Muscle of arm (tissue), 12 donors: Measurements from ENCODE around the gene XYLT1. TPM values are rescaled to one million over a fixed set of nuclear protein-coding genes. Genes with fewer than 3 reads are reported as not detected.

Source experiments
- DNase-seq: peaks from one replicate; pipeline ENCODE4 v3.0.0-alpha.2; 2013
- polyA plus RNA-seq, 12 donors: library from polyadenylated mRNA; unstranded; fragments of 120-200 nt; gene quantifications; one replicate each; pipeline ENCODE4 v1.2.1, GENCODE V29; 2013; ENCODE audit not compliant: insufficient read length in 12 of 12

The XYLT1 gene
- polyA plus RNA-seq, 12 donors = 4.7 to 11.0 (median 6.3) TPM; not detected in 1

DNA sequence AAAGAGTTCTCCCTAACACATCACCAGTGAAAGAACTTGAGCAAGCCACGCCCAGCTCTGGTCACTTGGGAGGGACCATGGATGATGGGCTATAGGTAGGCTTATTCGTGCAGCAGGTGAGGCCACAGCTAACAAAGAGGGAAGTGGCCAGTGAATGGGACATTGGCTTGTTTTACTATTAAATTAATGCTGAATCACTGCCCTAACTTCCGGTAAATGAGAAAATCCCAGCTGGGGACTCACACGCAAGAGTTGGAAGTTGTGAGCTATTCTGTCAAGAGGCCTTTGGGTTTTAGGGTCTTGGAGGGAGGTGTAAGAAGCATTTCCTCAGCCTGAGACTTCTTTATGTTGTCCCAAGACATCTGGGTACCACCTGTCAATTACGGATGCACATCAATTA lies 315.3 kb downstream of the XYLT1 start:
- no peak for DNase-seq

DNA sequence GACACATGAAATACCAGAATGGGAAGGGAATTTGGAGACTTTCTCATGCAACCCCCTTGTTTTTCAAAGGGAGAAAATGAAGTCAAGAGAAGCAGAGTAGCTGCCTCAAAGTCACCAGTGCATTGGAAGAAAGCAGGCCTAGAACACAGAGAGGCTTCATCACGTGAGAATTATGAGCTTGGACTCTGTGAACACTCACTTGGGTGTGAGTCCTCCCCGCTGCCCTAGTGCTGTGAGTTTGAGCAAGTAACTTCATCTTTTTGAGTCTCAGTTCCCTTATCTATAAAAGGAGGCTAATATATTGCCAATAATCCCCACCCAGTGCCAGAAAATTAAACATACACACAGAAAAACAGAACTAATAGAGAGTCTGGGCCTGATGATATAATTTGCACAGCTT lies 315.8 kb downstream of the XYLT1 start:
- DNase-seq = no peak

DNA sequence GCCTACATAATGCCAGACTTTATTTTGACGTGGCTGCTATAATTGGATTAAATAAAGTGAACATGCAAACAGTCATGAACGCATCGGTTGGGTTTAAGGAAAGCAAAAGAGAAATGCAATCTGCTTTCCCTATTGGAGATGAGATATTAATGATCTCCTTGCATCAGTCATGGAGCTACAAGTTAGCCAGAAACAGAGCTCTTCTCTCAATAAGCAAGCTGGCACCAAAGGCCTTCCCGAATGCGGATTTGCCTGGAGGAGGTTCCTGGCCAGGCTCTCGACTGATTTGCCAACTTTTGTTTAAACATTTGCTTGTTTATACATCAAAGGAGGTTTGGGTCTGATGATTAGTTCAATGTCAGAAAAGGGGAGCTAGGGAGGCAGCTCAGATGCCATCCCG lies 318.4 kb downstream of the XYLT1 start:
- no peak for DNase-seq

DNA sequence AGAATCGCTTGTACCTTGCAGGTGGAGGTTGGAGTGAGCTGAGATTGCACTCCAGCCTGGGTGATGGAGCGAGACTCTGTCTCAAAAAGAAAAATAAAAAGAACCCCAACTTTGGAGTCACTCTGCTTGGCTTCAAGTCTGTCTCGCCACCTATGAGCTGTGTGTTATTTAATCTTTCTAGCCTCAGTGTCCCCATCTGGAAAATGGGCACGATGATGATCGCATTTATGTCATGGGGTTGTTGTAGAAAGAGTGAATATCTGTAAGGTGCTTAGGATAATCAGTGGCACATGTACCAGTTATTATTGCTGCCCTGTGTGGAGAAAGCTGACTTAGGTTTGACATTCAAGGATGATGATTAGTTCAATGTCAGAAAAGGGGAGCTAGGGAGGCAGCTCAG lies 319.4 kb downstream of the XYLT1 start:
- DNase-seq = no peak

DNA sequence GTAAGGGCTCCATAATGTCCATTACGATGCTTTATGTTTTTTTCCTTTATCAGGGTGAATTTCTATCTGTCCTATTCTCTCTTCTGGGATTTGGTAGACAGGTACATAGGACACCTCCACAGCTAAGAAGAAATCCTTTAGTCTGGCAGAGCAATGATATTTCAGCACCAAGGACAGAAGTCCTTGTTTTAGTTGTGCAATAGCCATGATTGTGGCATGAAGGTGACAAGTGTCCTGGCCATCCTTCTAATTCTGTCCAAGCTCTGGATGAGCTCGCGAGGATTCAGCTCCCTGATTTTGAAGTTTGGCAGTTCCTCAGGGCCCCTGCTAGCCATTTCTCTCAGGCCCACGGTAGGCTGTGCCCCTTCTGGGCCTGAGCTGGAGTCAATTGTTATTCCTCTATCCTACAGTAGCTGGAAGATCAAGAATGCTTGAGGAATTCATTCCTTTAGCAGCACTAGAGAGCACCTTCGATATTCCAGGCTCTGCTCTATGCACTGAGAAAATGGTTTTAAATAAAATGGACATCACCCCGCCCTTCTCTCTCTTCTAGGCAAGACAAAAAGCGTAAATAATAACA lies 320.8 kb downstream of the XYLT1 start:
- peak; percentile 17 for DNase-seq

DNA sequence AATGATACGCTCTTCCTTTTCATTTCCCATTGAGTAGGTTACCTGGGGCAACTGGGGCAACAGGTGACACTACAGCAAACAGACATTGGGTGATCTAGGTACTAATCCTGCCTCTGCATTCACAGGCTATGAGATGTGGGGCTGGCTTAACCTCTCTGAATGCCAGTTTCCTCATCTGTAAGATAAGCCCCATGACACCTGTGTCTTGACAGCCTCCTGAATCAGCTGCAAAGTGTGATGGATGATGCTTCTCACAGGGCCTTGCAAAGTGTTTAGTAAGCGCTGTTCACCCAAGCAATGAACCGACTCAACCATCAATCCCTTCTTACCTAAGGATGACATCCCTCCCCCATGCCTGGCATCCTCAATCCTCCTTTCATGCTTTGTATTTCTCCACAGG lies 322.8 kb downstream of the XYLT1 start:
- no peak for DNase-seq

DNA sequence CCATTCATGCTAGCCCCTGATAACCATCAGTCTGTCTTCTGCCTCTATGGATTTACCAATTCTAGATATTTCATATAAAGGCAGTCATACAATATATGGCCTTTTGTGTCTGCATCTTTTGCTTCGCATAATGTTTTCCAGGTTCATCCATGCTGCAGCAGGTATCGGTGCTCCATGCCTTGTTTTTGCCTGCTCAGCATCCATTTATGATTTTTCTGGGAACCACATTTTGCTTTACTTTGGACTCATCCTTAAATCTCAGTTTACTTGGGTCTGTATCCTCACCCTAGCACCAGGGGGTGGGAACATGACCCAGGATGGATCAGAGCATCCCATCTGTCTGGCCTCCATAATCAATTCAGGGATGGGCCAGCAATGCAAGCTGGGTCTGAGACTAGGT lies 325.7 kb downstream of the XYLT1 start:
- DNase-seq = no peak

DNA sequence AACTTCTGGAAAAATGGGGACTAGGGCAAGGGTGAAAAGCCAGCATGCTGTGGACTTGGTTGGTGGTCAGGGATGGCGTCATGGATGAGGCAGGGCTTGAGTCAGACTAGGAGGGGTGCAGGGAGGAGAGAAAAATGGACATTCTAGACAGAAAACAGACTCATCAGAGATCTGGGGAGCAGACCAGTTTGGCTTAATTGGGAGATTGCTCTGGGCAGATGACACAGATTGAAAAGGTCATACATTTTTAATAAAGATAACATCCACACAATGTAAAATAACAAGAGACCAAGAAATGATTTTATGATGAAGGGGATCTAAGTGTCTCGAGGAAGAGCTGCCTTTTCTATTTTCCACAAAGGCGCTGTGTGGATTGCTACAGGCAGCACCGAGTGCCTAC lies 326.3 kb downstream of the XYLT1 start:
- no peak for DNase-seq

DNA sequence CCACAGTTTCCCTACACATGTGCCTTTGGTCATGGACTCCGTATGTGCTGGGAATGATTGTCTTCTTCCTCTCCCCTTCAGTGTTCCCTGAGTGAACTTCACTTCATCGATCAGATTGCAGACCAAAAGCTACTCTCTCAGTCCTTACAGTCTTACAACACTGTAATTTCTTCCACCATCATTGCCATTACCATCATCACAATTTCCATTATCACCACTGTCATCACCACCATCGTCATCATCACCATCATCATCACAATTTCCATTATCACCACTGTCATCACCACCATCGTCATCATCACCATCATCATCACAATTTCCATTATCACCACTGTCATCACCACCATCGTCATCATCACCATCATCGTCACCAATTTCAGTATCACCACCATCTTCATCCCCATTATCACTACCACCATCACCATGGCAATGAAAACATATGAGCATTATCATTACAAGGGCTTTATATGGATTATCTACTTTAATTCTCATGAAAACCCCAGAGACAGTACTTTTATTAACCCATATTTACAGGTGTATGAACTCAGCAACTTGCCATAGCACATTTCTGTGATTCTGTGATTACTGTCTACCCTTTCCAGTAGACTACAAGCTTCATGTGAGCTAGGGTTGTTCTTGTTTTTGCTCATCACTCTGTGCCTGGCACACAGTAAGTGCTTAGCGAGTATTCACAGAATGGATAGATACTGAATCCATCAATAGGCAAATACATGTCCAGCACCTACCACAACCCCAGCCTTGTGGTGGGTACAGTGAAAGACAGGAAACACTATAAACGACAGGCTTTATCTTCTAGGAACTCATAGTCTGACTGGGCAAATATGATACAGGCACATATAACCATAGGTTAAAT lies 327.0 kb downstream of the XYLT1 start:
- no peak for DNase-seq

DNA sequence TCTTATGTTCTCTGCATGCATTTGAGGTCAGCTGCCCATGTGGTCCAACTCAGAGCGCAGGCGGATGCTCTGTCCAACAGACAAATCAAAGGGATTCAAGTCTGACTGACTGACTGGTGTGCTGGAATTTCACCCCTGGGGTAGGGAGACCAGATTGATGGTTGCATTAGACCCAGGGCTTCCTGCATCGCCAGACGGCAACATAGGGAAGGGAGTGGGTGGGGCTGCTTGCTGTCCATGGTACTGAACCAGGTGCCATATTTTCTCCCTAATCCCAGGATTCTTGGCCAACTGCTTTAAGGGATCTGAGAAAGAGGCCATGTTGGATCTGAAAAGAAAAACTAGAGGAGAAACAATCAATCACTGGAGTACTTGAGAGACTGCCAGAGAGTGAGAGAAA lies 332.0 kb downstream of the XYLT1 start:
- DNase-seq = no peak

DNA sequence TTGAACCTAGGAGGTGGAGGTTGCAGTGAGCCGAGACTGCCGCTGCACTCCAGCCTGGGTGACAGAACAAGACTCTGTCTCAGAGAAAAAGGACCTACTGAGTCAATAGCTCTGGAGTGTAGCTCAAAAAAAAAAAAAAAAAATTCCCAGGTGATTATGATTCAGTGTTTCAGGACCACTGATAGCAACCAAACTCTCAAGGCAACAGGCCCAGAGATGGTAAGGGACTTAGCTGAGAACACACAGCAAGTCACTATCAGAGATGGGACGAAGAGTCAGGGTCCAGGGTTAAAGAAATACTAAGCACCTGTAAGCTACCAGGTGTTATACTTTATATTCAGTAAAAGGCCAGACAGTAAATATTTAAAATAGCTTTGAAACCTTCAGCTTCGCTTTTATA lies 335.3 kb downstream of the XYLT1 start:
- DNase-seq = no peak

DNA sequence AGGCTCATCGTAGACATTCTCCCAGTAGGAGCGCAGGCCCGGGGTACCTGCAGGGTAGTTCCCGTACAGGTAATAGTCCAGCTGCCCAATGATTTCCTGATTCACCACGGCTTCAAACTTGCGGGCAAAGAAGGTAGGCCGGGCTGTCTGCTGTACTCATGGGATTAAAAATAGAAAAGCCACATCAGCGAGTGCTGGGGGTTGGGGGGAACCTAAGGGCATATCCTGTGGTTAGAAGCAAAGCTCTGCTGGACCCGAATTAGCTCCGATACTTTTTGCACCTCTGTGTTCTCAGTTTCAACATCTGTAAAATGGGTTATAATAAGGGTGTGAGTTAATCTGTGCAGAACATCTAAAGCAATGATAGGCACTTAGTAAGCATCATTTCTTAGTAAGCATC lies 336.2 kb downstream of the XYLT1 start:
- no peak for DNase-seq

DNA sequence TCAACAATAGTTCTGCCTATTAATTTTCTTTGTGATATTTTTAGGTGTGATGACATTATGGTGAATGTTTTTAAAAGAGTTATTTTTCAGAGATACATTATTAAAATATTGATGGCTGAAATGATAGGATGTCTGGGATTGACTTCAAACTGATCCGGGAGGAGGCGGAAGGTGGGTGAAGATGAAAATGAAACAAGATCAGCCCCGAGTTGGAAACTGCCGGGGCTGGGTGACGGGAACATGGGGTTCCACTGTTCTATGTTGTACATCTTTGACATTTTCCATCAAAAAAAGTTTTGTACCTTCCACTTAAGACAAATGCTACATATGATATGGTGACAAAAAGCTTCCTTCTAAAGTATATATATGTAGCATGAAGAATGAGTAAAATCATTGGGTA lies 336.9 kb downstream of the XYLT1 start:
- DNase-seq = no peak

DNA sequence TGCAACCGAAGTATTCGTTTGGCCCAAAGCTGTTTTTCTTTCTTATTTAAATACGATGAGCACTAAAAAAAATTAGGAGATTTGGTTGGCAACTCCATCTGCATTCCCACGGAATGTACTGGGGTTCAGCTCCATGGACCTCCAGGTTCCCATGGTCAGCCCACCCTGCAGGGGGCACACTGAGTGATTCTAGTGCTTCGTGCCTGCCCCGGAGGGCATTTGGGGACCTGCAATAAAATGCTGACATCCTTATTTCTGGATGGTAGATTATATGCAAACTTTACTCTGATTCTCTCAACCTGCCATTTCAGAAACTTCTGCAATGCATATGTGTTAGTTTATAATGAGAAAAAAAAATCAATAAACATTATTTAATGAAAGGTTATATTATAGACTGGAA lies 339.4 kb downstream of the XYLT1 start:
- no peak for DNase-seq

DNA sequence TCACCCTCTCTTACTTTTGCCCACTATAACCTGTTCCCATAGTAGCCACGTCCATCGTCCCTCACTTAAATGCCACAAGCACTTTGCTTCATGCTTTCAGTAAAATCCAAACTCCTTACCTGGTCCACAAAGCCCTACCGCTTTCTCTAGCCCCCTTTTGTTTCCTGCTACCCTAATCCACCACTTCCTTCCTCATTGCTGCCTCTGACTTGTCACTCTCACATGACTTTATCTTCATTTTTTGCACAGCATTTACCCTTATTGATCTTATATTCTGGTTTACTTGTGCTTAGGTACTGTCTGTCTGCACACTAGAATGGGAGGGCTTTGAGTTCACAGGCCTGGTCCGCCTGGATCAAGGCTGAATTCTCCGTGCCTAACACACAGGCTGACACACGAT lies 340.0 kb downstream of the XYLT1 start:
- no peak for DNase-seq

DNA sequence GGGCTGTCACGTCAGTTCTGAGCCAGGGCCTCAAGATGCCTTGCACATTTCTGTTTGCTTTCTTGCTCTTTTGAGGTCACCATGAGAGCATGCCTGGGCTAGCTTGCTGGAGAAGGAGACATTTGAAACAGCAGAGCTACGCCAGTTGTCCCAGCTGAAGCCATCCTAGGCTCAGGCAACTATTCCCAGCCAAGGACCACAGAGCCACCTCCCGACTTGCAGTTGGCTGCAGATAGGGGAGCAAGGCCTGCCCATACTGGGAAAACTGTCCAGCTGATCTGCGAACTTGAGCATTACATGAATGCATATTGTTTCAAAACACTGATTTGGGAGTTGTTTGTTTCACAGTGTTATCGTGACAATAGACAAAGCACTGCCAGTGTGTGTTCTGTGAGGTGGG lies 340.8 kb downstream of the XYLT1 start:
- DNase-seq = no peak

DNA sequence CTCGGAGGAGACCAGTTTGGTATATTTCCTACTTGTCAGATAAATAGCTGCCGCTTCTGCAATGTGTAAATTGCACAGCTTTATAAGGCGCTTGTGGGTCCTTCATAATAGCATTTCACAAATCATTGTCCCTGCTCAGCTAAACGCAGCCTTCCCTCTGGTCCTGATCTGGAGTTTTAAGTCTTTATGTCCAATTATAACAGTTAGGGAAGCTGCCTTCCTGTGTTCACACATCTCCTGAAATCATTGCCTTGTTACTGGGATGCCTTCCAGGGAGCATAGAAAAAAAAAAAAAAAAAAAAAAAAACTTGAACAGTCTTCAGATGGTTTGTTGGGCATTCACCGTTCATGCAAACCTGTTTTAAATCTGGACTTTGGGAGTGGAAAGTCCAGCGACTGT lies 342.0 kb downstream of the XYLT1 start:
- no peak for DNase-seq

DNA sequence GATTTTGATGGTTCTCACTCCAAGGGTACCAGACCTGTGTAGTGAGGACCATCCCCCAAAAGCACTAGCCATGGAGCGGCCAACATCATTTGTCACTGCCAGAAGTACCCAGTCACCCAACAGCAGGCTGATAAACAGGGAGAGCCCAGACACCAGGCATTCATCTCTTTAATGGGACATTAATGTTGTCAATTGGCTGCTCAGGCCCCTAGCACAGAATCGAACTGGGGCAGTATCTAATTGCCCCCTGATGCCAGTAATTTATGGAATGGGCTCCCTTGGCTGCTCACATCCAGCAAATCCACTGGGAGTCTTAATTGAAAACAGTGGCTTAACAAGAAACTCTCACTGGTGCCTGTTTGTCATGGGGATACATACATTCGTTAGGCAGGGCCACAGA lies 344.6 kb downstream of the XYLT1 start:
- DNase-seq = no peak

DNA sequence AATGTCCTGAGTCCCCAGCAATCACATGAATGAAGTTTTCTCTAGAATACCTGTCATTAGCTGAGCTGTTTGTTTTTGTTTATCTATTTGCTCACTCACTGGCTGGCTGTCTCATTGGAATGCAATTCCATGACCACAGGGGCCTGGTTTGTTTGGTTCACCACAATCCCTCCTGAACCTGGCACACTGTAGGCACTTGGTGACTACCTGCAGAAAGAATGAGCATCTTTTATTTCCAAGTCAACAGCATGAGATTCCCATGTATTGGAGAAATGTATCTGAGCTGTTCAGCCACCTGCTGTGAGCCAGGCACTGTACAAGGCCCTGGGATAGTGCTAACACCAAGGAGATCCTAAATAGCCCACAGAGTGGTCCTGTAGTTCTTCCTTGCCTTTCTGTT lies 345.1 kb downstream of the XYLT1 start:
- DNase-seq = no peak

DNA sequence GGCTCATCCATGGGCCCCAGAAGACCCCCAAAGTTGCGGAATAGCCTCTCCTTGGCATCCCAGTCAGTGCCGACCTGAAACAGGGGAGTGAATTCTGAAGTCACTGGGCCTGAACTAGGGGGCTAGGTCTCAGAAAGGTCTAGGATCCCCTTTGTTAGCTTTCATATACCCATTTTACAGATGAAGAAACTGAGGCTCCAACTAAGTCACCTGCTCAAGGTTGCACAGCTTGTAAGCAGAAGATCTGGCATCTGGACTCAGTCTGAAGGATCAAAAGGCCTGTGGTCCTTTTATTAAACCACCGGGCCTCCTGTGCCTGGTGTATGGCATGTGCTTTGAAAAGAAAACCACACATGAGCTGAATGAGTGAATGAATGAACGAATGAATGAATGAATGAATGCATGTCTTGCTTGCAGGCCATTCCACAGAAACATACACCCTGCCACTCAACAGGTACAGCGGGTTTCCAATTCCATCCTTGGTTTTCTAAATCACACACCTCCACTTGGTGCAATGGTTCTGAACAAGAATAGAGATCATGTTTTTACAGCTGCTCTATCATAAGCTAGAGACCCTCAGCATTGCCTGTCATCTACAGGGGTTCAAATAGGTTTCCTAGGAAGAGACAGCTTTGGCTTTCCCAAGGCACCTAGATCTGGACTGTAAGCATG lies 352.7 kb downstream of the XYLT1 start:
- DNase-seq = no peak

DNA sequence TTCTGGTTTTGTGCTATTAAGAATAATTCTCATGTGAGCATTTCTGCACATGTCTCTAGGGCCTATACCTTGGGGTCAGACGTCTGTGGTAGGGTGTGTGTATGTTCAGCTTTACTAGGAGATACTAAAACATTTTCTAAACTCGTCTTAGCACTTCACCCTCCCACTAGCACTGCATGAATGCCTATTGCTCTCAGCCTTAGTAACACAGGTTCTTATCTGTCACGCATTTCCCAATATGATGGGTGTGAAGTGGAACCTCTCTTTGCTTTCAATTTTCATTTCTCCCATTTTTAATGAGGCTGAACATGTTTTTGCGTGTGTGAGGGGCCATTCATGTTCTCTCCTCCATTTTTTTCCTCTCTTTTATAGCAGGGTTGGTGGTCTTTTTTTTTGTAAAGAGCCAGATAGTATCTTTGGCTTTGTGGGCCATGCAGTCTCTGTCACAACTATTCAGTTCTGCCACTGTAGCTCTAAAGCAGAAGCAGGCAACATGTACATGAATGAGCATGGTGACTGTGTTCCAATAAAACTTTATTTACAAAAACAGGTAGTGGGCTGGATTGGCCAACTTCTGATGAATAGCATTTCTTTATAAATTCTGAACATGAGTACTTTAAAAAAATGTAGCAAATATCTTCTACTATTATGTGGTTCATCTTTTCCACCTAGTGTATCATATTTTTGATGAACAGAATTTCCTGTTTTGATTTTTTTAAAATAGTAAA lies 354.0 kb downstream of the XYLT1 start:
- no peak for DNase-seq

DNA sequence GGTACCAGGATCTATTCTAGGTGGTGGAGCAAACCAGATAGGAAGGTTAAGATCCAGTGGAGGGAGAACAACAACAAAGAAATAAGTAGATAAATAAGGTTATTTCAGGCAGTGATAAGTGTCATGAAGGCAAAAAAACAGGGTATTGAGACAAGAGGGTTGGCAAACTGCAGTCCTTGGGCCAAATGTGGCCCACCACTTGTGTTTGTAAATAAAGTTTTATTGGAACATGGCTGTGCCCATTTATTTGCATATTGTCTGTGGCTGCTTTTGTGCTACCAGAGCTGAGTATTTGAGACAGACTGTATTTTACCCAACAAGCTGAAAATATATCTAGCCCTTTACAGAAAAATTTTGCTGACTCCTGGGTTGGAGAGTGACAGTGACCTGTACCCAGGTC lies 361.3 kb downstream of the XYLT1 start:
- DNase-seq = no peak

DNA sequence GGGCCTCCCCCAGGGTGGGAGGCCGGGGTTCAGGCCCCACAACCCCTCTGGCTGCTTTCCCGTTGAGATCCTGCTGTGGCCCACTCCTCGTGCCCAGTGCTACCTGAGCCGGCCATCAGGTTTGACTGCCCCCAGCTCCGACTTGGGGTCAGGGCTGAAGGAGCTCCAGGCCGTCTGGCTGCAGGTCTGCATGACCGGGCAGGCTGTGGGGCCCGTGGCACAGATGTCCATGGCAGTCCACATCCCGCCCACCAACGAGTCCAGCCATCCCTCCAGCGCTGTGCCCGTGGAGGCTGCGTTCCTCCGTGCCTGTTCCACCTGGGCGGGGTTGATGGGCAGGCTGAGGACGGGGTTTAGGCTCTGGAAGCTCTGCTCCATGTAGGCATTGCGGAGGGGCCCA lies 362.2 kb downstream of the XYLT1 start:
- DNase-seq = no peak
